ENCODE results near the gene SLC46A3. TPM values are rescaled to one million over a fixed set of nuclear protein-coding genes. Genes with fewer than 3 reads are reported as not detected.

Gene SLC46A3
- total RNA-seq, 1 donor from 2014 or later = 3.4 TPM

DNA sequence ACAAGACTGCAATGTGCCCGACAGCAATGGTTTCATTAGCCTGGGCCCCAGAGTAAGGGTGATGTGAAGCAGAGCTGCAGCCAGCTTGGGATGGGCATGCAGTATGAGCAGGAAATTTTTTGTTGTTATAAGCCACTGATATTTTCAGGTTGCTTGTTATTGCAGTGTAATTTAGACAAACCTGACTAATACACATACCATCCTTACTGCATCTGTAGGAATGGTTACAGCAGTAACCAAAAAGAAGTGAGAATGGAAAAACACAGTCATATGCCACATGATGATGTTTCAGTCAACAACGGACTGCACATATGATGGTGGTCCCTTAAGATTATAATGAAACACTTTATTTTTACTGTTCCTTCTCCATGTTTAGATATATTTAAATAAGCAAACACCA lies 68.5 kb downstream of the SLC46A3 start:
- TF ChIP-seq, protein P1, sequence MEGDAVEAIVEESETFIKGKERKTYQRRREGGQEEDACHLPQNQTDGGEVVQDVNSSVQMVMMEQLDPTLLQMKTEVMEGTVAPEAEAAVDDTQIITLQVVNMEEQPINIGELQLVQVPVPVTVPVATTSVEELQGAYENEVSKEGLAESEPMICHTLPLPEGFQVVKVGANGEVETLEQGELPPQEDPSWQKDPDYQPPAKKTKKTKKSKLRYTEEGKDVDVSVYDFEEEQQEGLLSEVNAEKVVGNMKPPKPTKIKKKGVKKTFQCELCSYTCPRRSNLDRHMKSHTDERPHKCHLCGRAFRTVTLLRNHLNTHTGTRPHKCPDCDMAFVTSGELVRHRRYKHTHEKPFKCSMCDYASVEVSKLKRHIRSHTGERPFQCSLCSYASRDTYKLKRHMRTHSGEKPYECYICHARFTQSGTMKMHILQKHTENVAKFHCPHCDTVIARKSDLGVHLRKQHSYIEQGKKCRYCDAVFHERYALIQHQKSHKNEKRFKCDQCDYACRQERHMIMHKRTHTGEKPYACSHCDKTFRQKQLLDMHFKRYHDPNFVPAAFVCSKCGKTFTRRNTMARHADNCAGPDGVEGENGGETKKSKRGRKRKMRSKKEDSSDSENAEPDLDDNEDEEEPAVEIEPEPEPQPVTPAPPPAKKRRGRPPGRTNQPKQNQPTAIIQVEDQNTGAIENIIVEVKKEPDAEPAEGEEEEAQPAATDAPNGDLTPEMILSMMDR (IDR thresholded peaks at IDR 0.05; ENCODE audit: insufficient read depth, low read length, poor library complexity, severe bottlenecking) = no peak
- H3K4me3 ChIP-seq (ENCODE audit: low read depth, low read length) = no peak overlapping the region

More for the DNA sequence above, 68.5 kb downstream of the SLC46A3 start:
- DNase-seq (ENCODE audit: low read depth) = no peak
- H3K27me3 ChIP-seq (ENCODE audit: control insufficient read depth, insufficient read depth, low read length) = no peaks in the 10 kb centered on the region
- H3K36me3 ChIP-seq (ENCODE audit: control insufficient read depth, insufficient read depth, low read length) = no peaks in the 10 kb centered on the region

Other genes starting within 250 kb of the SLC46A3 start
- 0.75 and 0.96 TPM in 2 replicates for gene FLT1, start 223.8 kb downstream of the SLC46A3 start, total RNA-seq
- 103 and 104 TPM in 2 replicates for gene POMP, start 59.8 kb downstream of the SLC46A3 start, total RNA-seq
- gene MTUS2, start 101.4 kb upstream of the SLC46A3 start, total RNA-seq = under 0.01 and 0.25 TPM in 2 replicates

All from kidney epithelial cell (primary cell).